AG04450 (cell line): ENCODE results near the gene ENDOU. TPM values are rescaled to one million over a fixed set of nuclear protein-coding genes. Genes with fewer than 3 reads are reported as not detected.

ENCODE experiments used
- CTCF ChIA-PET: fragments of 300-600, 350-600 bp; formaldehyde crosslinking; extraction: SDS; loops from one replicate; lab custom pipeline; 2022; ENCODE audit warnings: antibody characterized with exemption, inconsistent platforms; lab: Charles Lee
- POLR2A ChIA-PET: fragments of 350-600 bp; formaldehyde crosslinking; extraction: SDS; loops from one replicate; lab custom pipeline; 2021; ENCODE audit warnings: antibody characterized with exemption, inconsistent platforms; lab: Yijun Ruan, JAX
- DNase-seq: peaks from one replicate; pipeline ENCODE4 v3.0.0-alpha.2; 2011; ENCODE audit warnings: low read depth, low spot score
- H3K27ac ChIP-seq: one replicate; pipeline ENCODE4 v1.5.1; 2012; ENCODE audit warnings: low read depth, low read length, control low read depth
- H3K27me3 ChIP-seq: one replicate; pipeline ENCODE4 v1.6.0; 2012; ENCODE audit warnings: low read length; ENCODE audit not compliant: control insufficient read depth, insufficient read depth
- H3K4me3 ChIP-seq: 2 replicates; pipeline ENCODE4 v1.5.1; 2011; ENCODE audit warnings: mild to moderate bottlenecking, low read depth, low read length, control low read depth
- H3K9me3 ChIP-seq: 2 replicates; pipeline ENCODE4 v1.5.1; 2012; ENCODE audit warnings: low read length; ENCODE audit not compliant: control insufficient read depth, insufficient read depth
- CTCF ChIP-seq: IDR thresholded peaks from 2 replicates; pipeline ENCODE4 v1.5.1; 2011; ENCODE audit warnings: low read depth, low read length, control low read depth, inconsistent platforms
- polyA plus RNA-seq: library from polyadenylated mRNA; depleted of rRNA; stranded (reverse); fragments of >200 nt; gene quantifications from 2 replicates; pipeline ENCODE4 v1.2.3, GENCODE V29; 2011

ENDOU gene
- polyA plus RNA-seq, 1 experiment, result 0.10 TPM

GRCh38 chr12:47741340-47741703 lies 16.0 kb upstream of the ENDOU start:
- H3K27me3 ChIP-seq, result peaks cover 30% of the 10 kb centered on the region
- no peak for TF ChIP-seq CTCF
- ChIA-PET POLR2A (interaction anchor here (0.6 to 1.2 kb wide), 2 partner anchors 17 to 35 kb away, joined by 3 read pairs; partner anchors contain the start of genes RAPGEF3 and RPAP3), CTCF (interaction anchor here (0.6 to 5.3 kb wide), 23 partner anchors 9 to 1173 kb away, joined by 3 to 116 read pairs (median 9); partner anchors contain the start of genes ENDOU, RAPGEF3, RPAP3 and SLC48A1)
- H3K9me3 ChIP-seq, result no peaks in the 10 kb centered on the region; the same call in 1 of the 2 replicates
- DNase-seq, result no peak
- H3K27ac ChIP-seq, result no peak overlapping the region
- no peak overlapping the region for H3K4me3 ChIP-seq

- TF ChIP-seq CTCF, result no peak
- POLR2A ChIA-PET, result interaction anchor here (1.2 kb wide), 1 partner anchor 18 kb away, joined by 3 read pairs; the partner anchor contains the start of gene RAPGEF3
- no peak overlapping the region for H3K4me3 ChIP-seq
- H3K27ac ChIP-seq, result no peak overlapping the region
- H3K27me3 ChIP-seq, result peaks cover 25% of the 10 kb centered on the region
- no peak for DNase-seq
- CTCF ChIA-PET, result interaction anchor here (0.6 to 5.3 kb wide), 11 partner anchors 13 to 1173 kb away, joined by 3 to 116 read pairs (median 25); partner anchors contain the start of genes ENDOU and RAPGEF3
- H3K9me3 ChIP-seq, result no peaks in the 10 kb centered on the region; the same call in 1 of the 2 replicates
Observed at GRCh38 chr12:47740606-47741339, 15.5 kb upstream of the ENDOU start.

- POLR2A ChIA-PET, result interaction anchor here (1.2 kb wide), 1 partner anchor 19 kb away, joined by 3 read pairs; the partner anchor contains the start of gene RAPGEF3
- CTCF ChIA-PET, result interaction anchor here (0.6 to 5.0 kb wide), 3 partner anchors 28 to 99 kb away, joined by 3 to 81 read pairs (median 22); no protein-coding TSS in a partner anchor
- H3K27ac ChIP-seq, result no peak overlapping the region
- no peak for TF ChIP-seq CTCF
- peaks cover 17% of the 10 kb centered on the region for H3K27me3 ChIP-seq
- H3K4me3 ChIP-seq, result no peak overlapping the region
- DNase-seq, result no peak
- H3K9me3 ChIP-seq, result no peaks in the 10 kb centered on the region; the same call in 1 of the 2 replicates
Observed at GRCh38 chr12:47739979-47740378, 14.7 kb upstream of the ENDOU start.

DNA sequence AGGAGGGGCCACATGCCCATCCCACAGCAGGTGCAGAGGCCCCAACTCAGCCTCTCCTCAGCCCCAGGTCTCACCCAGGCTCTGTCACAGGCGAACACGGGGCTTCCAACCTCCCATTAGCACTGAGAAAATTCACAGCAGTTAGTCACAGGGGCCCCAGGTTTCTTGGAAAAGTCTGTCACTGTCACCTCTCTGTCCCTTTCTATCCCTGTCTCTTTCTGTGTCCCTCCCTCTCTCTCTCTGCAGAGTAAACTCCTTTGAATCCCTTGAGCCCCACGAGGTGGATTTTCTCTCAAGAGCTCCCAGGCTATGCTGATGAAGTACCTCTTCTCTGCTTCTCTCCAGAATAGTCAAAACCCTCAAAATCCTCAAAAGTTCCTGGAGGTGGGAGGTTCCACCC lies 14.0 kb upstream of the ENDOU start:
- H3K27me3 ChIP-seq, result peaks cover 12% of the 10 kb centered on the region
- H3K9me3 ChIP-seq, result no peaks in the 10 kb centered on the region; the same call in 1 of the 2 replicates
- CTCF ChIA-PET, result interaction anchor here (0.6 kb wide), 1 partner anchor 210 kb away, joined by 3 read pairs; no protein-coding TSS in a partner anchor
- POLR2A ChIA-PET, result no interaction called here
- TF ChIP-seq CTCF, result no peak
- DNase-seq, result no peak
- H3K27ac ChIP-seq, result no peak overlapping the region
- no peak overlapping the region for H3K4me3 ChIP-seq
